Measurements from ENCODE around the gene CCSER2. TPM values are rescaled to one million over a fixed set of nuclear protein-coding genes. Genes with fewer than 3 reads are reported as not detected.
A peak's percentile ranks its signal among the peaks of the same experiment; 100 is the strongest.
"Not testable (repeated sequence)": the region's sequence is repeated elsewhere in the genome, so short reads cannot be mapped to it uniquely, and the experiment has no call there.

CCSER2 gene
- total RNA-seq, 1 donor from 2014 or later, result 66.1 TPM

- H3K4me3 ChIP-seq, result no peak overlapping the region
- H3K4me1 ChIP-seq, result no peaks in the 10 kb centered on the region
- peaks cover 14% of the 10 kb centered on the region for H3K36me3 ChIP-seq
- DNase-seq, result no peak
- TF ChIP-seq, protein P1, sequence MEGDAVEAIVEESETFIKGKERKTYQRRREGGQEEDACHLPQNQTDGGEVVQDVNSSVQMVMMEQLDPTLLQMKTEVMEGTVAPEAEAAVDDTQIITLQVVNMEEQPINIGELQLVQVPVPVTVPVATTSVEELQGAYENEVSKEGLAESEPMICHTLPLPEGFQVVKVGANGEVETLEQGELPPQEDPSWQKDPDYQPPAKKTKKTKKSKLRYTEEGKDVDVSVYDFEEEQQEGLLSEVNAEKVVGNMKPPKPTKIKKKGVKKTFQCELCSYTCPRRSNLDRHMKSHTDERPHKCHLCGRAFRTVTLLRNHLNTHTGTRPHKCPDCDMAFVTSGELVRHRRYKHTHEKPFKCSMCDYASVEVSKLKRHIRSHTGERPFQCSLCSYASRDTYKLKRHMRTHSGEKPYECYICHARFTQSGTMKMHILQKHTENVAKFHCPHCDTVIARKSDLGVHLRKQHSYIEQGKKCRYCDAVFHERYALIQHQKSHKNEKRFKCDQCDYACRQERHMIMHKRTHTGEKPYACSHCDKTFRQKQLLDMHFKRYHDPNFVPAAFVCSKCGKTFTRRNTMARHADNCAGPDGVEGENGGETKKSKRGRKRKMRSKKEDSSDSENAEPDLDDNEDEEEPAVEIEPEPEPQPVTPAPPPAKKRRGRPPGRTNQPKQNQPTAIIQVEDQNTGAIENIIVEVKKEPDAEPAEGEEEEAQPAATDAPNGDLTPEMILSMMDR (IDR thresholded peaks at IDR 0.05), result no peak
- intact Hi-C loops (cut with DNase I), result no loop called here
- ATAC-seq, result no peak
- no peaks in the 10 kb centered on the region for H3K27me3 ChIP-seq (ENCODE audit: low read depth)
- H3K27ac ChIP-seq, result no peak overlapping the region
- H3K9me3 ChIP-seq, result no peaks in the 10 kb centered on the region
Measured at GRCh38 chr10:84447701-84448400, 119.5 kb downstream of the CCSER2 start.

- ATAC-seq; H3K27ac ChIP-seq; H3K9me3 ChIP-seq; intact Hi-C loops (cut with DNase I); H3K27me3 ChIP-seq (ENCODE audit: low read depth); DNase-seq; H3K4me3 ChIP-seq; H3K4me1 ChIP-seq: not testable (repeated sequence)
- peaks cover 10% of the 10 kb centered on the region for H3K36me3 ChIP-seq
Measured at GRCh38 chr10:84449351-84449750, 121.0 kb downstream of the CCSER2 start.

DNA sequence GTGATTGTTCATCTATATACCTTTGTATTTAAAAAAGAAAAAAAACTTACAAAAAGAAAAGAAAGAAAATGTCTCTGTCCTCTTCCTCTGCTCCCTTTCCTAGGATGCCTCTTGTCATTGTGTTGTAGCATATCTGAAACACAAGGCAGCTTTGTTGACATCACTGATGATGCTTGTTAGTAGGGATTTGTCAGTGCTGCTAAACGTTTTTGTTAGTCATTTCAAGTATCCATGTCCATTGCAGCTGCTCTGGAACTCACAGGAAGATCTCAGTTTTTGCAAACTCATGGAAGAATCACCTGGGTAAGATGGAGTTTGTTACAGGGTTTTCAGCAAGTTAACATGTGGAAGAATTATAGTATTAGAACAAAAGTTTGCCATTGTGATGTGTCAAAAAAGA, 123.6 kb downstream of the CCSER2 start:
- H3K9me3 ChIP-seq, result no peaks in the 10 kb centered on the region
- no peaks in the 10 kb centered on the region for H3K27me3 ChIP-seq (ENCODE audit: low read depth)
- H3K4me3 ChIP-seq, result no peak overlapping the region
- no peaks in the 10 kb centered on the region for H3K4me1 ChIP-seq
- ATAC-seq (no peak), DNase-seq (no peak)
- intact Hi-C loops (cut with DNase I), result no loop called here
- H3K27ac ChIP-seq, result no peak overlapping the region
- TF ChIP-seq, protein P1 (IDR thresholded peaks at IDR 0.05), result no peak
- peaks cover 10% of the 10 kb centered on the region for H3K36me3 ChIP-seq

DNA sequence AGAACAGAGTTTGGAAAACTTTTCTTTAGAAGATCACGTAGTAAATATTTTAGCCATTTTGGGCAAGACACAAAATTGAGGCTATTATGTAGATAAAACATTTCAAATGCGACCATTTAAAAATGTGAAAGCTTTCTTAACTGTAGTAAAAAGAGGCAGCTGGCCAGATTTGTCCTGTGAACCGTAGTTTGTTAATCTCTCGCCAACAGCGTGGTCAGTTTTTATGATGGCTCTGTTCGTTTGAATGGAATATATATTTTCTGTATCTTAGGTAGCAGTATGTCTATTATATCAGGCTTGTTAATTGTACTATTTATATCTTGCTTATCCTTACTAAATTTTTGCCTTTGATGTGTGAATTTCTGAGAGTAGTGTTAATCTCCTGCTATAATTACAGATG, 124.9 kb downstream of the CCSER2 start:
- TF ChIP-seq, protein P1 (IDR thresholded peaks at IDR 0.05), result no peak
- Histone ChIP-seq H3K4me1 (no peaks in the 10 kb centered on the region), H3K36me3 (peaks cover 2% of the 10 kb centered on the region), H3K9me3 (no peaks in the 10 kb centered on the region), H3K27me3 (ENCODE audit: low read depth) (no peaks in the 10 kb centered on the region), H3K4me3 (no peak overlapping the region), H3K27ac (no peak overlapping the region)
- DNase-seq (no peak), ATAC-seq (no peak)
- intact Hi-C loops (cut with DNase I), result no loop called here

GRCh38 chr10:84456126-84456525, 127.7 kb downstream of the CCSER2 start:
- H3K27ac ChIP-seq, result no peak overlapping the region
- H3K9me3 ChIP-seq, result no peaks in the 10 kb centered on the region
- peaks cover 10% of the 10 kb centered on the region for H3K36me3 ChIP-seq
- no peak for DNase-seq
- no peak overlapping the region for H3K4me3 ChIP-seq
- intact Hi-C loops (cut with DNase I), result no loop called here
- ATAC-seq, result no peak
- no peaks in the 10 kb centered on the region for H3K4me1 ChIP-seq
- H3K27me3 ChIP-seq (ENCODE audit: low read depth), result no peaks in the 10 kb centered on the region
- TF ChIP-seq, protein P1 (IDR thresholded peaks at IDR 0.05), result no peak

DNA sequence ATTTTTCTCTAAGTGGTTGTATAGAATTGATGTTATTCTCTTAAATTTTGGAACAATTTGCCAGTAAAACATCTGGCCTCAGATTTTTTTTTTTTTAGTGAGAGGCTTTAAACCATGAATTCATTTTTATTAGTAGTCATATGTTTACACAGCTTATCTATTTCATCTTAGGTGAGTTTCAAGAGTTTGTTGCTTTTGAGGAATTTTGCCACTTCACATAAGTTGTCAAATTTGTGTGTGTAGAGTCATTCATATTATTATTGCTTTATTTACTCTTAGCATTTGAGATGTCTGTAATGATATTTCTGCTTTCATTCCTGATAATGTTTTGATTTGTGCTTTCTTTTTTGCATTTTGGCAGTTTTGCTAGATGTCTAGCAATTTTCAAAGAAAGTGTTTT, 132.1 kb downstream of the CCSER2 start:
- DNase-seq (no peak), ATAC-seq (peak in 1 of 2 donors; percentile 57)
- Histone ChIP-seq H3K36me3 (peaks cover 20% of the 10 kb centered on the region), H3K27me3 (ENCODE audit: low read depth) (no peaks in the 10 kb centered on the region), H3K4me3 (no peak overlapping the region), H3K9me3 (no peaks in the 10 kb centered on the region), H3K27ac (no peak overlapping the region), H3K4me1 (no peaks in the 10 kb centered on the region)
- TF ChIP-seq, protein P1 (IDR thresholded peaks at IDR 0.05), result no peak
- intact Hi-C loops (cut with DNase I), result no loop called here
